Stimulated activated naive B cell treated with anti-CD40 and anti-IgM and Interleukin-4, amounts not matched to agents 10 μg/mL and 1 μg/mL and 100 μg/mL, for 72 hours (primary cell): ENCODE results near the gene SCAPER.
A peak's percentile ranks its signal among the peaks of the same experiment; 100 is the strongest.

Source experiments
- ATAC-seq, 2 donors: fragments of 150-1000 bp; cut with Tn5 transposase; replicated peaks; 2 replicates each; pipeline ENCODE4 v1.10.0; 2021; ENCODE audit warnings: moderate library complexity in 1 of 2
- DNase-seq: peaks from one replicate; pipeline ENCODE4 v3.0.0; 2021
- H3K27ac Mint-ChIP-seq: one replicate; pipeline ENCODE4 v1.8.0; 2022; ENCODE audit warnings: mild to moderate bottlenecking, mixed read lengths
- H3K27me3 Mint-ChIP-seq, 2 donors: one replicate each; pipeline ENCODE4 v1.8.0; 2022; ENCODE audit warnings: mixed read lengths in 2 of 2
- H3K36me3 Mint-ChIP-seq, 2 donors: one replicate each; pipeline ENCODE4 v1.8.0; 2022; ENCODE audit warnings: mixed read lengths in 2 of 2, mild to moderate bottlenecking in 1 of 2
- H3K4me1 Mint-ChIP-seq, 2 donors: one replicate each; pipeline ENCODE4 v1.8.0; 2022; ENCODE audit warnings: mixed read lengths in 2 of 2, mild to moderate bottlenecking in 1 of 2
- H3K4me3 Mint-ChIP-seq, 2 donors: one replicate each; pipeline ENCODE4 v1.8.0; 2022; ENCODE audit warnings: mild to moderate bottlenecking in 2 of 2, mixed read lengths in 2 of 2, moderate library complexity in 1 of 2
- H3K9me3 Mint-ChIP-seq, 2 donors: one replicate each; pipeline ENCODE4 v1.8.0; 2022; ENCODE audit warnings: mixed read lengths in 2 of 2, mild to moderate bottlenecking in 1 of 2

The SCAPER gene

GRCh38 chr15:76905013-76905839 lies at the start of gene SCAPER:
Gene SCAPER (minus strand): TSS chr15:76905340. CDS start chr15:76883817, 21,523 bp downstream.
- no peaks in the 10 kb centered on the region for H3K36me3 Mint-ChIP-seq
- no peaks in the 10 kb centered on the region for H3K9me3 Mint-ChIP-seq
- H3K27ac Mint-ChIP-seq: peak within 1 kb of the TSS; percentile 97
- ATAC-seq (peak; percentile 88 to 92), DNase-seq (peak; percentile 88)
- H3K4me3 Mint-ChIP-seq: peak within 1 kb of the TSS; percentile 95 to 97
- H3K27me3 Mint-ChIP-seq: no peaks in the 10 kb centered on the region
- peaks cover 20 to 47% of the 10 kb centered on the region in 2 donors for H3K4me1 Mint-ChIP-seq

- ATAC-seq: no peak
- H3K4me3 Mint-ChIP-seq: no peak overlapping the region
- H3K27me3 Mint-ChIP-seq: no peaks in the 10 kb centered on the region
- no peaks in the 10 kb centered on the region for H3K9me3 Mint-ChIP-seq
- no peaks in the 10 kb centered on the region for H3K4me1 Mint-ChIP-seq
- DNase-seq: no peak
- H3K27ac Mint-ChIP-seq: no peak overlapping the region
- peaks cover 2 to 6% of the 10 kb centered on the region in 2 donors for H3K36me3 Mint-ChIP-seq
Observed at GRCh38 chr15:76954744-76955143, 49.6 kb upstream of the SCAPER start.

GRCh38 chr15:76953913-76954312 lies 48.8 kb upstream of the SCAPER start:
- Mint-ChIP-seq H3K27me3 (no peaks in the 10 kb centered on the region), H3K9me3 (no peaks in the 10 kb centered on the region), H3K4me1 (no peaks in the 10 kb centered on the region), H3K4me3 (no peak overlapping the region), H3K36me3 (peaks cover 2 to 6% of the 10 kb centered on the region in 2 donors), H3K27ac (no peak overlapping the region)
- no peak for DNase-seq
- ATAC-seq: no peak

- Mint-ChIP-seq H3K9me3 (no peaks in the 10 kb centered on the region), H3K4me1 (peaks cover 8 to 15% of the 10 kb centered on the region in 2 donors), H3K36me3 (peaks cover 20 to 26% of the 10 kb centered on the region in 2 donors), H3K27ac (no peak overlapping the region), H3K27me3 (no peaks in the 10 kb centered on the region), H3K4me3 (no peak overlapping the region)
- DNase-seq (no peak), ATAC-seq (no peak)
Observed at GRCh38 chr15:76951220-76951619, 46.1 kb upstream of the SCAPER start.

- Mint-ChIP-seq H3K4me1 (peaks cover 12 to 27% of the 10 kb centered on the region in 2 donors), H3K9me3 (peaks cover 2 to 3% of the 10 kb centered on the region in 2 donors), H3K4me3 (peak overlapping the region in 1 of 2 donors; percentile 22), H3K36me3 (peaks cover 35 to 53% of the 10 kb centered on the region in 2 donors), H3K27ac (peak overlapping the region; percentile 15), H3K27me3 (no peaks in the 10 kb centered on the region)
- ATAC-seq (no peak), DNase-seq (no peak)
Observed at GRCh38 chr15:76947454-76947853, 42.3 kb upstream of the SCAPER start.

GRCh38 chr15:76945494-76946093 lies 40.5 kb upstream of the SCAPER start:
- peaks cover 12 to 27% of the 10 kb centered on the region in 2 donors for H3K4me1 Mint-ChIP-seq
- H3K36me3 Mint-ChIP-seq: peaks cover 34 to 48% of the 10 kb centered on the region in 2 donors
- peak overlapping the region; percentile 31 for H3K27ac Mint-ChIP-seq
- H3K9me3 Mint-ChIP-seq: peaks cover 2 to 3% of the 10 kb centered on the region in 2 donors
- H3K4me3 Mint-ChIP-seq: no peak overlapping the region
- no peaks in the 10 kb centered on the region for H3K27me3 Mint-ChIP-seq
- DNase-seq (no peak), ATAC-seq (no peak)

GRCh38 chr15:76942331-76942730 lies 37.2 kb upstream of the SCAPER start:
- no peak for DNase-seq
- no peak for ATAC-seq
- Mint-ChIP-seq H3K4me1 (peaks cover 13 to 26% of the 10 kb centered on the region in 2 donors), H3K36me3 (peaks cover 31 to 45% of the 10 kb centered on the region in 2 donors), H3K4me3 (no peak overlapping the region), H3K27me3 (no peaks in the 10 kb centered on the region), H3K9me3 (peaks cover 2 to 3% of the 10 kb centered on the region in 2 donors), H3K27ac (no peak overlapping the region)

- peaks cover 2 to 3% of the 10 kb centered on the region in 2 donors for H3K9me3 Mint-ChIP-seq
- no peak overlapping the region for H3K27ac Mint-ChIP-seq
- no peak for ATAC-seq
- DNase-seq: no peak
- H3K27me3 Mint-ChIP-seq: no peaks in the 10 kb centered on the region
- peaks cover 11 to 26% of the 10 kb centered on the region in 2 donors for H3K4me1 Mint-ChIP-seq
- no peak overlapping the region for H3K4me3 Mint-ChIP-seq
- H3K36me3 Mint-ChIP-seq: peaks cover 29 to 44% of the 10 kb centered on the region in 2 donors
Observed at GRCh38 chr15:76941636-76942035, 36.5 kb upstream of the SCAPER start.

GRCh38 chr15:76939715-76940114 lies 34.6 kb upstream of the SCAPER start:
- H3K27ac Mint-ChIP-seq: no peak overlapping the region
- DNase-seq (no peak), ATAC-seq (no peak)
- H3K27me3 Mint-ChIP-seq: no peaks in the 10 kb centered on the region
- H3K4me1 Mint-ChIP-seq: peaks cover 15 to 27% of the 10 kb centered on the region in 2 donors
- H3K9me3 Mint-ChIP-seq: peaks cover 2 to 3% of the 10 kb centered on the region in 2 donors
- peaks cover 22 to 33% of the 10 kb centered on the region in 2 donors for H3K36me3 Mint-ChIP-seq
- H3K4me3 Mint-ChIP-seq: no peak overlapping the region

- H3K9me3 Mint-ChIP-seq: no peaks in the 10 kb centered on the region
- H3K27me3 Mint-ChIP-seq: no peaks in the 10 kb centered on the region
- DNase-seq: no peak
- ATAC-seq: no peak
- H3K27ac Mint-ChIP-seq: no peak overlapping the region
- H3K4me3 Mint-ChIP-seq: no peak overlapping the region
- peaks cover 15 to 23% of the 10 kb centered on the region in 2 donors for H3K4me1 Mint-ChIP-seq
- peaks cover 17 to 25% of the 10 kb centered on the region in 2 donors for H3K36me3 Mint-ChIP-seq
Observed at GRCh38 chr15:76938752-76939151, 33.6 kb upstream of the SCAPER start.

- Mint-ChIP-seq H3K4me3 (no peak overlapping the region), H3K36me3 (peaks cover 16 to 23% of the 10 kb centered on the region in 2 donors), H3K9me3 (no peaks in the 10 kb centered on the region), H3K27me3 (no peaks in the 10 kb centered on the region), H3K4me1 (peaks cover 19 to 35% of the 10 kb centered on the region in 2 donors), H3K27ac (no peak overlapping the region)
- DNase-seq: no peak
- no peak for ATAC-seq
Observed at GRCh38 chr15:76936671-76937070, 31.5 kb upstream of the SCAPER start.

- H3K4me1 Mint-ChIP-seq: peaks cover 22 to 40% of the 10 kb centered on the region in 2 donors
- no peaks in the 10 kb centered on the region for H3K27me3 Mint-ChIP-seq
- H3K27ac Mint-ChIP-seq: peak overlapping the region; percentile 33
- H3K9me3 Mint-ChIP-seq: no peaks in the 10 kb centered on the region
- peaks cover 16 to 23% of the 10 kb centered on the region in 2 donors for H3K36me3 Mint-ChIP-seq
- peak overlapping the region; percentile 28 to 31 for H3K4me3 Mint-ChIP-seq
- ATAC-seq (peak; percentile 28 to 52), DNase-seq (peak; percentile 41)
Observed at GRCh38 chr15:76935620-76936019, 30.5 kb upstream of the SCAPER start.

GRCh38 chr15:76932135-76932966 lies 27.2 kb upstream of the SCAPER start:
- H3K36me3 Mint-ChIP-seq: peaks cover 11 to 16% of the 10 kb centered on the region in 2 donors
- peak overlapping the region; percentile 88 to 89 for H3K4me3 Mint-ChIP-seq

More at GRCh38 chr15:76932135-76932966, 27.2 kb upstream of the SCAPER start:
- no peak for DNase-seq
- ATAC-seq: peak in 1 of 2 donors; percentile 3
- no peaks in the 10 kb centered on the region for H3K27me3 Mint-ChIP-seq
- H3K9me3 Mint-ChIP-seq: no peaks in the 10 kb centered on the region
- H3K27ac Mint-ChIP-seq: peak overlapping the region; percentile 88
- peaks cover 22 to 39% of the 10 kb centered on the region in 2 donors for H3K4me1 Mint-ChIP-seq
